Esophagus muscularis mucosa (tissue), 4 donors: ENCODE measurements around the gene NUP43.

Source experiments
- EP300 ChIP-seq: sonication (generic); formaldehyde crosslinking; IDR thresholded peaks from one replicate; pipeline ENCODE4 v1.6.1; 2017; ENCODE audit warnings: antibody characterized with exemption
- POLR2A ChIP-seq: fragments of 450-650 bp; IDR thresholded peaks from one replicate; pipeline ENCODE4 v1.6.1; 2017; ENCODE audit warnings: antibody characterized with exemption, moderate library complexity, mild to moderate bottlenecking, low read depth
- TF ChIP-seq, protein P1 (sequence below), 3 experiments: fragments of 200-600 bp in 2 of 3; fragments of 450-650 bp in 1 of 3; sonication (generic) in 2 of 3; IDR thresholded peaks; one replicate each; pipeline ENCODE4 v1.5.1; 2017 to 2019; ENCODE audit warnings: antibody characterized with exemption in 3 of 3, mild to moderate bottlenecking in 2 of 3, moderate library complexity in 1 of 3

DNA sequence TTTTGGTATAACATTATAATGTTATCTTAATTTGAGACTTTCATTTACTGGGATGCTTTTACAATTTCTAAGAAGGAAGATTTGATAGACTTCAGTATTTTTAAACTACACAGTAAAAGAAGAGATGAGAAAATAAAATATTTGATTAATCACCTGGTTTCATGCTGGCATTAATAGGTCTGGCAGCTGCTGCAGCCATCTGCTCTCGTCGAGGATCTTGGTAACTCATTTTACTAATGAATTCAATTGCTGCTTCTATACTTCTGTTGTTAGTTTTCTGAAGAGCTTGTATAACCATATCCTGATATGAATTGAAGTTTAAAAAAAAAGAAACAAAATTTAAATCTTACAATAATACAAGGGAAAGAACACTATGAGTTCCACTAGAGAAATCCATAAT lies 51.4 kb downstream of the NUP43 start:
- TF ChIP-seq, protein P1, sequence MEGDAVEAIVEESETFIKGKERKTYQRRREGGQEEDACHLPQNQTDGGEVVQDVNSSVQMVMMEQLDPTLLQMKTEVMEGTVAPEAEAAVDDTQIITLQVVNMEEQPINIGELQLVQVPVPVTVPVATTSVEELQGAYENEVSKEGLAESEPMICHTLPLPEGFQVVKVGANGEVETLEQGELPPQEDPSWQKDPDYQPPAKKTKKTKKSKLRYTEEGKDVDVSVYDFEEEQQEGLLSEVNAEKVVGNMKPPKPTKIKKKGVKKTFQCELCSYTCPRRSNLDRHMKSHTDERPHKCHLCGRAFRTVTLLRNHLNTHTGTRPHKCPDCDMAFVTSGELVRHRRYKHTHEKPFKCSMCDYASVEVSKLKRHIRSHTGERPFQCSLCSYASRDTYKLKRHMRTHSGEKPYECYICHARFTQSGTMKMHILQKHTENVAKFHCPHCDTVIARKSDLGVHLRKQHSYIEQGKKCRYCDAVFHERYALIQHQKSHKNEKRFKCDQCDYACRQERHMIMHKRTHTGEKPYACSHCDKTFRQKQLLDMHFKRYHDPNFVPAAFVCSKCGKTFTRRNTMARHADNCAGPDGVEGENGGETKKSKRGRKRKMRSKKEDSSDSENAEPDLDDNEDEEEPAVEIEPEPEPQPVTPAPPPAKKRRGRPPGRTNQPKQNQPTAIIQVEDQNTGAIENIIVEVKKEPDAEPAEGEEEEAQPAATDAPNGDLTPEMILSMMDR (IDR thresholded peaks at IDR 0.05), result no peak
- TF ChIP-seq EP300, result no peak
- TF ChIP-seq POLR2A, result no peak
